Measurements from ENCODE around the gene DRICH1. TPM values are rescaled to one million over a fixed set of nuclear protein-coding genes. Genes with fewer than 3 reads are reported as not detected.
A peak's percentile ranks its signal among the peaks of the same experiment; 100 is the strongest.

The DRICH1 gene
- total RNA-seq, 4 donors from 2014 or later: 1.3 TPM; not detected in 3

- Histone ChIP-seq H3K27me3 (peaks cover 20% of the 10 kb centered on the region), H3K27ac (no peak overlapping the region), H3K36me3 (no peaks in the 10 kb centered on the region), H3K9me3 (no peaks in the 10 kb centered on the region), H3K4me1 (peaks cover 13% of the 10 kb centered on the region), H3K4me3 (no peak overlapping the region)
- WGBS: 93% methylated on average over 10 of the region's 10 CpGs
- DNase-seq (ENCODE audit: low spot score in 2 of 2): no peak
- TF ChIP-seq POLR2AphosphoS5 (IDR thresholded peaks at IDR 0.05): no peak
- TF ChIP-seq POLR2A (IDR thresholded peaks at IDR 0.05): no peak
- no peak for TF ChIP-seq CTCF (IDR thresholded peaks at IDR 0.05)
- TF ChIP-seq EP300 (IDR thresholded peaks at IDR 0.05): no peak
Observed at GRCh38 chr22:23569716-23570115, 62.4 kb downstream of the DRICH1 start.

- TF ChIP-seq EP300 (IDR thresholded peaks at IDR 0.05) (no peak), POLR2AphosphoS5 (IDR thresholded peaks at IDR 0.05) (no peak), CTCF (IDR thresholded peaks at IDR 0.05) (no peak), POLR2A (IDR thresholded peaks at IDR 0.05) (no peak)
- no peaks in the 10 kb centered on the region for H3K9me3 ChIP-seq
- peaks cover 23% of the 10 kb centered on the region for H3K27me3 ChIP-seq
- 100% methylated on average over 1 of the region's 8 CpGs for WGBS
- no peak overlapping the region for H3K4me3 ChIP-seq
- peaks cover 13% of the 10 kb centered on the region for H3K4me1 ChIP-seq
- DNase-seq (ENCODE audit: low spot score in 2 of 2): no peak
- no peaks in the 10 kb centered on the region for H3K36me3 ChIP-seq
- H3K27ac ChIP-seq: no peak overlapping the region
Observed at GRCh38 chr22:23569291-23569690, 62.8 kb downstream of the DRICH1 start.

- peak overlapping the region; percentile 51 for H3K4me3 ChIP-seq
- DNase-seq (ENCODE audit: low spot score in 2 of 2): peak; percentile 39 to 67
- peaks cover 36% of the 10 kb centered on the region for H3K27me3 ChIP-seq
- H3K27ac ChIP-seq: no peak overlapping the region
- no peak for TF ChIP-seq EP300 (IDR thresholded peaks at IDR 0.05)
- no peak for TF ChIP-seq POLR2A (IDR thresholded peaks at IDR 0.05)
- TF ChIP-seq CTCF (IDR thresholded peaks at IDR 0.05): no peak
- TF ChIP-seq POLR2AphosphoS5 (IDR thresholded peaks at IDR 0.05): no peak
- WGBS: 89% methylated on average over 25 of the region's 37 CpGs
- no peaks in the 10 kb centered on the region for H3K9me3 ChIP-seq
- peaks cover 13% of the 10 kb centered on the region for H3K4me1 ChIP-seq
- H3K36me3 ChIP-seq: no peaks in the 10 kb centered on the region
Observed at GRCh38 chr22:23566705-23567475, 65.2 kb downstream of the DRICH1 start.

GRCh38 chr22:23565915-23566704 lies 66.0 kb downstream of the DRICH1 start:
- Histone ChIP-seq H3K4me3 (peak overlapping the region; percentile 51), H3K27ac (no peak overlapping the region), H3K4me1 (peaks cover 13% of the 10 kb centered on the region), H3K36me3 (no peaks in the 10 kb centered on the region), H3K9me3 (no peaks in the 10 kb centered on the region), H3K27me3 (peaks cover 38% of the 10 kb centered on the region)
- 2% methylated on average over 70 of the region's 73 CpGs for WGBS
- TF ChIP-seq CTCF (IDR thresholded peaks at IDR 0.05): no peak
- no peak for TF ChIP-seq POLR2AphosphoS5 (IDR thresholded peaks at IDR 0.05)
- TF ChIP-seq EP300 (IDR thresholded peaks at IDR 0.05): no peak
- TF ChIP-seq POLR2A (IDR thresholded peaks at IDR 0.05): no peak
- DNase-seq (ENCODE audit: low spot score in 2 of 2): peak; percentile 51 to 57
